ENCODE measurements around the gene KRTAP4-16.
"Not testable (repeated sequence)": the region's sequence is repeated elsewhere in the genome, so short reads cannot be mapped to it uniquely, and the experiment has no call there.

Gene KRTAP4-16

DNA sequence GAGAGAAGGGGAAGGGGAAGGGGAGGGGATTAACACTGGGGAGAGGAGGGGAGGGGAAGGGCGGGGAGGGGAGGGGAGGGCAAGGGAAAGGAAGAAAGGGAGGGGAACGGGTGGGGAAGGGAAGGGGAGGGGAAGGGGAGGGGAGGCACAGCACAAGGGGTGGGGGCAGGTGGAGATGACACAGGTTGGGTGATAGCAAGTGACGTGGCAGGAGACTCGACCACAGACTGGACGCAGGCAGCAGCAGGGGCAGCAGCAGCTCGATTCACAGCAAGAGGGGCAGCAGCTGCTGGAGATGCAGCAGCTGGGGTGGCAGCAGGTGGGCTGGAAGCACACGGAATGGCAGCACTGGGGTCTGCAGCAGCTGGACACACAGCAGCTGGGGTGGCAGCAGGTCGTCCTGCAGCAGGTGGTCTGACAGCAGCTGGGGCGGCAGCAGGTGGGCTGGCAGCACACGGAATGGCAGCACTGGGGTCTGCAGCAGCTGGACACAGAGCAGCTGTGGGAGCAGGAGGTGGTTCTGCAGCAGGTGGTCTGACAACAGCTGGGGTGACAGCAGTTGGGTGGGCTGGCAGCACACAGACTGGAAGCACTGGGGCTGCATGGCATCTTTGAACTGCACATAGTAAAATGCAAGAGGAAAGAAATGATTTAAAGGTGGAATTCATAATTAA, at the start of gene KRTAP4-16:
Gene KRTAP4-16 (minus strand): TSS at position 624 of the 674 bp plus-strand sequence. CDS start 0 bp downstream, at position 624.
- DNase-seq (ENCODE audit: low spot score) = no peak

DNA sequence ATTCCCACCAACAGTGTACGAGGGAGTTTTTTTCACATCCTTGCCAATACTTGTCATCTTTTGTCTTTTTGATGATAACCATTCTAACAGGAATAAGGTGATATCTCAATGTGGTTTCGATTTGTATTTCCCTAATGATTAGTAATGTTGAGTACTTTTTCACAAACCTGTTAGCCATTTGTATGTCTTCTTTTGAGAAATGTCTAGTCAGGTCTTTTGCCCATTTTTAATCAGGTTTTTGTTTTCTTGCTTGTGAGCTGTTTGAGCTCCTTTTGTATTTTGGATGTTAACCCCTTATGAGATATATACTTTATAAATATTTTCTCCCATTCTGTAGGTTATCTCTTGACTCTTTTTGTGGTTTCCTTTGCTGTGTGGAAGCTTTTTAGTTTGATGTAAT, 49.5 kb upstream of the KRTAP4-16 start:
- DNase-seq (ENCODE audit: low spot score) = no peak

DNA sequence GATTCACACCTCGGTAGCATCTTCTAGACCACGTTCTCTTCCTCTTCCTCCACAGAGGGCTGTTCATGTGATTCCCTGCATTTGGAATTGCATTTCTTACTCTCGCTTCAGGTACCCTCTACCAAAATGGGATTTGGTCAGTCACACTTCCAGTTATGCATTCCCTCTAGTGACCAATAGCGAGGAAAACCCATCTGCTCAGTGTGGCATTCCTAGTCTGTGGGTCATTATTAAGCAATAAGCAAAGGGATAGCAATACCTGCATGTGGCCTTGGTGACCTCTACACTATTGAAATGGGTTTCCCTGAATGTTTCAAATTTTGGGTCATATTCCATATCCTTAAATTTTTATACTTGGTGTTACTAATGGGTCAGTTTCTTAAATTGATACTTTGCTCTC, 48.0 kb upstream of the KRTAP4-16 start:
- no peak for DNase-seq (ENCODE audit: low spot score)

DNA sequence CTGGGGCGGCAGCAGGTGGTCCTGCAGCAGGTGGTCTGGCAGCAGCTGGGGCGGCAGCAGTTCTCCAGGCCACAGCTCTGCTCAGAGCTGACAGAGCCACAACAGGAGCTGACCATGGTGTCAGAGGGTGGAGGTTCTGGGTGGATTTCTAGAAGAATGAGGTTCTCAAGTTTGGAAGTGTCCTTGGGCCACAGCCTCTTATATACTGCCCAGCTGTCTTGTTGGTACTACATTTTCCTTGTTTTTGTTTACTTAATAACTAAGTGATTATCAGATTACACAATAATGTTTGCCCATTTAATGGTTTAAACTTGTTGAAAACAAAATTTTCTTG, 47.6 kb upstream of the KRTAP4-16 start, which contains the start of gene KRTAP4-5:
Gene KRTAP4-5 (minus strand): TSS at position 174 of the 334 bp plus-strand sequence. CDS start 58 bp downstream, at position 116.
- DNase-seq (ENCODE audit: low spot score) = no peak

DNA sequence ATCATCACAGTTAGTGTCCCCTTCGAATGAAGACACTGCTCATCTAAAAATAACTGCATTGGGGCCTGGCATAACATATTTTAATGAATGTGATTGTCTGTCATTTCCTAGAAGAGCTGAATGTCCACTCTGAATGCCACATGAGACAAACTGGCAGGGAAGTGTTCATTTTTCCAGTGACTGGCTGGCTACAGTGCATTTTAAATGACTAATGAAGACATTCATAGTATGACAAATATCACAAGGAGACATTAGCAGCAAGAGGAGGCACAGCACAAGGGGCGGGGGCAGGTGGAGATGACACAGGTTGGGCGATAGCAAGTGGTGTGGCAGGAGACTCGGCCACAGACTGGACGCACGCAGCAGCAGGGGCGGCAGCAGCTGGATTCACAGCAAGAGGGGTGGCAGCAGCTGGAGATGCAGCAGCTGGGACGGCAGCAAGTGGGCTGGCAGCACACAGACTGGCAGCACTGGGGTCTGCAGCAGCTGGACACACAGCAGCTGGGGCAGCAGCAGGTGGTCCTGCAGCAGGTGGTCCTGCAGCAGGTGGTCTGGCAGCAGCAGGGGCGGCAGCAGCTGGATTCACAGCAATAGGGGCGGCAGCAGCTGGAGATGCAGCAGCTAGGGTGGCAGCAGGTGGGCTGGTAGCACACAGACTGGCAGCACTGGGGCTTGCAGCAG, 47.1 kb upstream of the KRTAP4-16 start:
- not testable (repeated sequence) for DNase-seq (ENCODE audit: low spot score)

DNA sequence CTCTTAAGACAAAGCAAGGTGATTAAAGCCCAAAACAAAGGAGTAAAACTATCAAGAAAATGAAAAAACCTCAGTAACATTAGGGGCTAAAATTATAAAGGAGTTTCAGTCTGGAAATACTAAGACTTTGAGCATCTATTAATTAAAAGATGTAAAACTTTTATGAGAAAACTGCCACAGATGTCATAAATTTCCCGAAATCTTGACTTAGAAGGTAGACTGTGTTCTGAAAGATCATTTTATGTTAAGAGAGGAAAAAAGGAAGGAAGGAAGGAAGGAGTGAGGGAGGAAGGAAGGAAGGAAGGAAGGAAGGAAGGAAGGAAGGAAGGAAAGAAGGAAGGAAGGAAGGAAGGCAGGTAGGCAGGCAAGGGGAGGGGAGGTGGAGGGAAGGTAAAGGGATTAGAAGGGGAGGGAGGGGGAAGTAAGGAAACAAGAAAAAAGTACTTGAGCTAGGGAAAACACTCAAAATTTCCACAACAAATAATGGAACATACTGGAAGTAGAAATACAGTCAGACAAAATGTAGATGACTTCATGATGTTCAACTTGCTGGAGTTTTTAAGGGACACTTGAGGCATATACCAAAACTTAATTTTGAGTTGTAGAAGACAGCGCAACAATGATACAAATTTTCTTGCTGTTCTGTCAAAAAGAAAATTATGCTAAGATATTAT, 45.7 kb upstream of the KRTAP4-16 start:
- DNase-seq (ENCODE audit: low spot score) = no peak

DNA sequence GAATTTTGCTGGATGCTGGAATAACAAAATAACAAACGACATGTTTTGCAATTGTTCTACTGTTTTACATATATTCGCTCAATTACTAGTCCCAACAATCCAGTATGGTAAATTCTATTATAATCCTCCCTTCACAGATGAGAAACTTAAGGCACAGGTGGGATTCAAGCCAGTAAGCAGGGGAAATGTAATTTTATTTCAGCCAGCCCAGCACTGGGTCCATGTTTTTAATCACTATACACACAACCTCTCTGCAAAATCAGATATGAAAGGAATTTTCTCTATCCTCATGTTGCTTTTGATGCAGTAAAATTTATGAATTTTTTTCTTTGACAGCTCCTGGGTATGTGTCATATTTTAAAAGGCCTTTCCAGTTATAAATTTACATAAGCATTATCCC, 43.3 kb upstream of the KRTAP4-16 start:
- DNase-seq (ENCODE audit: low spot score) = no peak

DNA sequence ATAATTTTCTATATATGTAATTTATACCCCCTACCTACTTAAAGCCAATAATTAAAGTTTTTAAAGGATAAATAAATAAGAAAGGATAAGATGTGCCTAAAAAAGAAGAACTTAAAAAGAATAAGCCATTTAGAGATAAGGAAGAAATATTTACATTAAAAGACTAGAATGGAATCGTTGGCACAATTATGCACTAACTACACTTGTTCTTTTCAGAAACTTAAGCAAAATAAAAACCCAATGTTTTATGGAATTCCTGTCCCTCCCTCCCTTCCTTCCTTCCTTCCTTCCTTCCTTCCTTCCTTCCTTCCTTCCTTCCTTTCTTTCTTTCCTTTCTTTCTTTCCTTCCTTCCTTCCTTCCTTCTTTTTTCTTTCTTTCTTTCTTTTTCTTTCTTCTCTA, 42.8 kb upstream of the KRTAP4-16 start:
- no peak for DNase-seq (ENCODE audit: low spot score)

DNA sequence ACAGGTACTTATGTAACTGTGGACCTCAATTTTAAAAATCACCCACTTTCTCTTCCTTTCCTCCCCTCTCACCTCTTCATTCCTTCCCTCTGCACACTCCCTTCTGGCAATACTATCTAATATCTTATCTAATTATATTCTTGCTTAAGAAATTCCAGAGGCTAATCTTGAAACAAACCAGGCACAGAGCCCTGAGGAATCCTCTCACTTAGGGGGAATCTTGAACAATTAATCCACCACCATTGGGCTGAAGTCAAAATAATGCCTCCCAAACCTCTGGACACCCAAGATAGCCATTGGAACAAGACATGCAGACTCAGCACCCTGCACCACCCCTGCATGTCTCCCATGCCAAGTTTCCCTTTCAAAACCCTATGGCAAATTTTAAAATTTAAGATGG, 39.4 kb upstream of the KRTAP4-16 start:
- DNase-seq (ENCODE audit: low spot score) = no peak

DNA sequence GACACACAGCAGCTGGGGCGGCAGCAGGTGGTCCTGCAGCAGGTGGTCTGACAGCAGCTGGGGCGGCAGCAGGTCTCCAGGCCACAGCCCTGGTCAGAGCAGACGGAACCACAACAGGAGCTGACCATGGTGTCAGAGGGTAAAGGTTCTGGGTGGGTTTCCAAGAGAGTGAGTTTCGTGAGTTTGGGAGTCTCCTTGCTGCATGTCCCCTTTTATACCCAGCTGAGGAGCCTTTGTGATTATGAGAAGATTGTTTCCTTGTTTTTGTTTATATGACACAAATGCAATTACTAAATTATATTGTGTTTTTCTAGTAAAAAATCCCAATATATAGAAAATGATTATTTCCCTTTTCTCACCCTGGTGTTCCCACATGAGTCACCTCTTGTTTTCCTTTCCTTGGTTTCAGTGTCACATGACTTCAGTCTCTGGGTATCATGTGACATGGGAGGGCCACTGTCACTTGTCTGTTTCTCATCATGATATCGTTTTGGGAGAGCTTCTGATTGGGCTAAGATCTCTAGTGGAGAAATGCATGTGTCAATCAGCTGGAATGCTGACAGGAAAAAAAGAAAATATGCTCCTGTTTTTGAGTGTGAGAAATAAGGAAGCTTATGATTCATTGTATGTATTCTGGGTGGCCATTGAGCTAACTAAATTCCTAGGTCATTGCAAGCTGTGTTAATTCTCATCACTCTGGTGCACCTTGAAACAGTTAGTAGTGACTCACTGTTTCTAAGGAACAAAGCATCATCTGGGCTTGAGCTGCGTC, 38.5 kb upstream of the KRTAP4-16 start, which contains the start of gene KRTAP4-6:
Gene KRTAP4-6 (minus strand): TSS at position 185 of the 772 bp plus-strand sequence. CDS start 57 bp downstream, at position 128.
- DNase-seq (ENCODE audit: low spot score) = no peak

DNA sequence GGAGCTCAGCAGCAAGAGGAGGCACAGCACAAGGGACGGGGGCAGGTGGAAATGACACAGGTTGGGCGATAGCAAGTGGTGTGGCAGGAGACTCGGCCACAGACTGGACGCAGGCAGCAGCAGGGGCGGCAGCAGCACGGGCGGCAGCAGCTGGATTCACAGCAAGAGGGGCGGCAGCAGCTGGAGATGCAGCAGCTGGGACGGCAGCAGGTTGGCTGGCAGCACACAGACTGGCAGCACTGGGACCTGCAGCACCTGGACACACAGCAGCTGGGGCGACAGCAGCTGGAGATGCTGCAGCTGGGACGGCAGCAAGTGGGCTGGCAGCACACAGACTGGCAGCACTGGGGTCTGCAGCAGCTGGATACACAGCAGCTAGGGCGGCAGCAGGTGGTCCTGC, 37.9 kb upstream of the KRTAP4-16 start:
- not testable (repeated sequence) for DNase-seq (ENCODE audit: low spot score)

DNA sequence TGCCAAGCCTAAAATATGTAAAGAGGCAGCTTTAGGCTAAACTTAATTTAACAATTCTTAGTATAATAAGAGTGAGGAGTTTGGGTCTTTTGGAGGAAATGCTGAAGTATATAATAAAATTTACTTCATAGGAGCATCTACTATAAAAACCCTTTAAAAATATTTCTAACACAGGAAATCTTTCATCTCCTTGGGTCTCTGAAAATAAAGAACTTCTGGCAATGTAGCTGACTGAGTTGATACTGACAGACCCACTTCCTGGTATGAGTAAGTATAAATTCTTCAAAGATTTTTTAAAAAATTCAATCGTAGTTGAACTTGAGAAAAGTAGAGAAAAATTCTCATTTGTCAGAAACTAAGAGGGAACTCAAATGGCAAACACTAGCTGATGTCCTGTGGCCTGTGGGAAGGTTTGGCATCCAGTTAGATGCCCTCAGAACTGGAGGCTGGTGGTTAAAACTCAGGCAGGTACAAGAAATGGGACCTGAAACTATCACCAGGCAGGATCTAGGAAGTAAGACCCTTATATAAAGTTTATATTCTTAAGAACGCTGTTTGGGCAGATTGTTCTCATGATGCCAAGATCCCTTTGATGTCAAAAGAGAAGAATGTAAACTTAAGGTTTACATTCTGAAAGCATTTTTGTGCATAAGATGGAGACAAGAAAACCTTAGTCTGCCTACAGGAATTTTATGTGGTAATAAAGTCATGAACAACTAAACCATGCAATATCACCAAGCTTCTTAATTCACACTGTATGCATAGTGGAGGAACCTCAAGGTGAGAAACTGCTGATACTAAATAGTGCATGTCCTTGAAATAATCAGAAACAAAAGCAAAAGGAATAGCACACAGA, 32.1 kb upstream of the KRTAP4-16 start:
- DNase-seq (ENCODE audit: low spot score) = no peak

DNA sequence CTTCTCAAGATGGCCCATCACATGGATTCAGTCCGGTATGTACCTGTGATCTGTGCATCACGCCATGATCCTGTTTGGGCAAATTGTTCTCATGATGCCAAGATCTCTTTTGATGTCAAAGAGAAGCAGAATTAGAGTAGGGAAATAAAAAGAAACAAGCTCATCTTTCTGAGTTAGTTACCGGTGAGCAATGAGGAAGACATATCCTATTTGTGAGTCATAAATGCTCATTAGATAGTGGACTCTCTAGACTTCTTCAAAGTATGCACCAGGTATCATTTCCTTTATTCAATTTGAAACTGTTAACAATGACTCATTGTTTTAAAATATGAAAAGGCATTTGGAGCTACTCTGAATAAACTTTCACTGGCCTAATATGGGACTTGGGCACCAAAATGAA, 30.0 kb upstream of the KRTAP4-16 start:
- DNase-seq (ENCODE audit: low spot score) = peak; percentile 48

DNA sequence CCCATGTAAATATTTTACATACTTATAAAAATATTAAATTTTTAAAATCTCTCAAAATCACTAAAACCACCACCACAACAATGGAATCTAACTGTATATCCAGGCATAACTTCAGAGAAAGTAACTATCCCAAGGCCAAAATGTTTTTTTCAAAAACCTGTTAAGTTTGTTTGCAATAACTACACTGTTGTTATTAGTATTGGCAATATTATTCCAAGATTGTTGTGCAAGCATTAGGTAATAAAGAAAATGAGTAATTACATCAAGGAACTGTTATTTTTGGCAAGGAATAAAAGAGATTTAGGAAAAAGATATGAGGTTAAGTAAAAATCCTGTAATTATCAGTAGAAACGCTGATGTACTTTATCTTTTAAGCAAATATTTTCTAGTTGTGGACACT, 25.4 kb upstream of the KRTAP4-16 start:
- no peak for DNase-seq (ENCODE audit: low spot score)

DNA sequence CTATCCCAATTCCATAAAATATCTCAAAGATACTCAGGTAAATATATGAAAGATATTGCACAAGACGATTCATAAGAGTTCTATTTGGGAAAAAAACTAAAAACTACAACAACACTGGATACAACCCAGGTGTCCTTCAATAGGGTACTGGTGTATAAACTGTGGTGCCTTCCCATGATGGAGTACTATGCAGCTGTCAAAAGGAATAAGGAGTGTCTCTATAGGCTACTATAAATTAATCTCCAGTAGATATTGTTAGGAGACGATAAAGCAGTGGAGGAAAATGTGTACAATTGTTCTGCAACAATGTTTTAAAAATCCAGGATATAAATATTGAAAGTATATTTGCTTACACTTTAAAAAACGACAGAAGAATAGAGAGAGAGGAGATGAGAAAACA, 24.4 kb upstream of the KRTAP4-16 start:
- no peak for DNase-seq (ENCODE audit: low spot score)

DNA sequence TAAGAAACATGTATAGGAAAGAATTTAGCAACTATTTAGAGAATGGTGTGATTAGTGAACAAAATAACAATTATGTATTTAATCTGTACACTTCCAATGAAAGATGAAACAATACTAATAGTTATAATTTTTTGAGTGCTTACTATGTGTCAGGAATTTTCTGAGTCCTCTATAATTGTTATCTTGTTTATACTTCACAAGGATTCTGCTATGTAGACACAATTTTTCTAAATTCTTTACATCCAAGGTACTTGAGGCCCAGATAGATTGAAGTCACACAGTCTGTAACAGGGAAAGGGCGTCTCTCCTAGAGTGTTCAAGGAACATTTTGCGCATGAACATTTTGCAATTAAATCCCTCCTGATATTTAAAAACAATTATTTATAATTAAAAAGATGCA, 23.1 kb upstream of the KRTAP4-16 start:
- no peak for DNase-seq (ENCODE audit: low spot score)

DNA sequence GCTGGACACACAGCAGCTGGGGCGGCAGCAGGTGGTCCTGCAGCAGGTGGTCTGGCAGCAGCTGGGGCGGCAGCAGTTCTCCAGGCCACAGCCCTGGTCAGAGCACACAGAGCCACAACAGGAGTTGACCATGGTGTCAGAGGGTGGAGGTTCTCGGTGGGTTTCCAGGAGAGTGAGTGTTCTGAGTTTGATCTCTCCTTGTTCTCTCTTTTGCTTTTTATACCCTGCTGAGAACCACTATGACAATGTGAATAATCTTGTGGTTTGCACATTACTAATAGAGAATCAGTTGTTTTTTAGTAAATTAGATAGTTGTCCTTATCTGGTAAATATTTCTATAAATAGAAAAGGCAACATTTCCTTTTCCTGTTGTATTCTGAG, 22.0 kb upstream of the KRTAP4-16 start, which contains the start of gene KRTAP4-12:
Gene KRTAP4-12 (minus strand): TSS at position 192 of the 381 bp plus-strand sequence. CDS start 60 bp downstream, at position 132.
- not testable (repeated sequence) for DNase-seq (ENCODE audit: low spot score)

DNA sequence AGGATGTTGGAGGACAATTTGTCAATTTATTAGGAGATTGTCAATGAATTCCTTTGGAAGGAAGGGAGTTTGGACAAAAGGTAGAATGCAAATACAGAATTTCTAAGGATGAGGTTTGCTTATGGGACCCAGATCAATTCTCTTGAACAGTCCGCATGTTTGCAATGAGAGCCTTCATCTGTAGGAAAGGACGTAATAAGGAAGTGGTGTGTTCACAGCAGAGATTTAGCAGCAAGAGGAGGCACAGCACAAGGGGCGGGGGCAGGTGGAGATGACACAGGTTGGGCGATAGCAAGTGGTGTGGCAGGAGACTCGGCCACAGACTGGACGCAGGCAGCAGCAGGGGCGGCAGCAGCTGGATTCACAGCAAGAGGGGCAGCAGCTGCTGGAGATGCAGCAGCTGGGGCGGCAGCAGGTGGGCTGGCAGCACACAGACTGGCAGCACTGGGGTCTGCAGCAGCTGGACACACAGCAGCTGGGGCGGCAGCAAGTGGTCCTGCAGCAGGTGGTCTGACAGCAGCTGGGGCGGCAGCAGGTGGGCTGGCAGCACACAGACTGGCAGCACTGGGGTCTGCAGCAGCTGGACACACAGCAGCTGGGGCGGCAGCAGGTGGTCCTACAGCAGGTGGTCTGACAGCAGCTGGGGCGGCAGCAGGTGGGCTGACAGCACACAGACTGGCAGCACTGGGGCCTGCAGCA, 21.4 kb upstream of the KRTAP4-16 start:
- DNase-seq (ENCODE audit: low spot score) = not testable (repeated sequence)

DNA sequence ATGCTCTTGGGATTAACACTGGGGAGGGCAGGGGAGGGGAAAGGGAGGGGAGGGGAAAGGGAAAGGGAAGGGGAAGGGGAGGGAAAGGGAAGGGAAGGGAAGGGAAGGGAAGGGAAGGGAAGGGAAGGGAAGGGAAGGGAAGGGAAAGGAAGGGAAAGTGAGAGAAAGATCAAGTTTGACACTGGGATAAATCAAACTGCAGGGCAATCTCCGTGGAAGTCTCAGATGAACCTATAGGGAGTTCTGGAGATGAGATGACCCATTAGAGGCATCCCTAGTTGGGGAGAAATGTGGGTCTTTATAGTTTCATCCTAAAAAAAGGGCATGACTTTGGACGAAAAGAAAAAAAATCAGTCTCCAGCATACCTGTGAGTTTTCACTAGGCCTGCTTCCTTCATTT, 19.7 kb upstream of the KRTAP4-16 start:
- no peak for DNase-seq (ENCODE audit: low spot score)

All from LoVo (cell line).